GM18868 (cell line): ENCODE results near the gene RAP1GDS1.
A peak's percentile ranks its signal among the peaks of the same experiment; 100 is the strongest.
"Not testable (repeated sequence)": the region's sequence is repeated elsewhere in the genome, so short reads cannot be mapped to it uniquely, and the experiment has no call there.

Experiments used
- ATAC-seq: cut with Tn5 transposase; IDR thresholded peaks from one replicate; pipeline ENCODE4 v1.9.1; 2021; ENCODE audit warnings: mild to moderate bottlenecking, moderate library complexity; ENCODE audit not compliant: unreplicated experiment

Gene RAP1GDS1

GRCh38 chr4:98421111-98421510 is 159.9 kb downstream of the RAP1GDS1 start:
- no peak for ATAC-seq

GRCh38 chr4:98423009-98423408 is 161.8 kb downstream of the RAP1GDS1 start:
- no peak for ATAC-seq

- peak; percentile 70 for ATAC-seq
Measured at GRCh38 chr4:98430708-98431403, 169.7 kb downstream of the RAP1GDS1 start.

GRCh38 chr4:98433691-98434090 is 172.5 kb downstream of the RAP1GDS1 start:
- ATAC-seq, result no peak

GRCh38 chr4:98434816-98435215 is 173.6 kb downstream of the RAP1GDS1 start:
- ATAC-seq, result no peak

GRCh38 chr4:98444371-98444770 is 183.2 kb downstream of the RAP1GDS1 start:
- no peak for ATAC-seq

- peak; percentile 80 for ATAC-seq
Measured at GRCh38 chr4:98446499-98447375, 185.6 kb downstream of the RAP1GDS1 start.

GRCh38 chr4:98447648-98448047 is 186.5 kb downstream of the RAP1GDS1 start:
- peak; percentile 24 for ATAC-seq

- no peak for ATAC-seq
Measured at GRCh38 chr4:98448908-98449307, 187.7 kb downstream of the RAP1GDS1 start.

- ATAC-seq, result no peak
Measured at GRCh38 chr4:98452091-98452490, 190.9 kb downstream of the RAP1GDS1 start.

- not testable (repeated sequence) for ATAC-seq
Measured at GRCh38 chr4:98457422-98457821, 196.2 kb downstream of the RAP1GDS1 start.

- not testable (repeated sequence) for ATAC-seq
Measured at GRCh38 chr4:98461121-98461865, 200.1 kb downstream of the RAP1GDS1 start.

- ATAC-seq, result no peak
Measured at GRCh38 chr4:98462487-98462886, 201.3 kb downstream of the RAP1GDS1 start.

GRCh38 chr4:98466868-98467599 is 205.8 kb downstream of the RAP1GDS1 start:
- no peak for ATAC-seq

- peak; percentile 99 for ATAC-seq
Measured at GRCh38 chr4:98467627-98468072, 206.5 kb downstream of the RAP1GDS1 start.

GRCh38 chr4:98468709-98469108 is 207.5 kb downstream of the RAP1GDS1 start:
- ATAC-seq, result no peak

- no peak for ATAC-seq
Measured at GRCh38 chr4:98469771-98470170, 208.6 kb downstream of the RAP1GDS1 start.

- no peak for ATAC-seq
Measured at GRCh38 chr4:98470366-98470765, 209.2 kb downstream of the RAP1GDS1 start.

- ATAC-seq, result no peak
Measured at GRCh38 chr4:98470831-98471230, 209.6 kb downstream of the RAP1GDS1 start.

GRCh38 chr4:98473046-98473445 is 211.9 kb downstream of the RAP1GDS1 start:
- no peak for ATAC-seq
